ENCODE results near the gene KCNIP1.

KCNIP1 gene

GRCh38 chr5:170562166-170562874, 58.5 kb downstream of the KCNIP1 start:
- DNase-seq (ENCODE audit: low read depth in 2 of 2, low spot score in 1 of 2) = no peak

- DNase-seq (ENCODE audit: low read depth in 2 of 2, low spot score in 1 of 2) = no peak
Observed at GRCh38 chr5:170562875-170563228, 59.0 kb downstream of the KCNIP1 start.

- DNase-seq (ENCODE audit: low read depth in 2 of 2, low spot score in 1 of 2) = no peak
Observed at GRCh38 chr5:170563824-170564567, 60.2 kb downstream of the KCNIP1 start.

- no peak for DNase-seq (ENCODE audit: low read depth in 2 of 2, low spot score in 1 of 2)
Observed at GRCh38 chr5:170565072-170565471, 61.3 kb downstream of the KCNIP1 start.

- no peak for DNase-seq (ENCODE audit: low read depth in 2 of 2, low spot score in 1 of 2)
Observed at GRCh38 chr5:170569101-170569500, 65.3 kb downstream of the KCNIP1 start.

- no peak for DNase-seq (ENCODE audit: low read depth in 2 of 2, low spot score in 1 of 2)
Observed at GRCh38 chr5:170570476-170570875, 66.7 kb downstream of the KCNIP1 start.

GRCh38 chr5:170571281-170571731, 67.5 kb downstream of the KCNIP1 start:
- no peak for DNase-seq (ENCODE audit: low read depth in 2 of 2, low spot score in 1 of 2)

GRCh38 chr5:170571875-170572852, 68.3 kb downstream of the KCNIP1 start:
- no peak for DNase-seq (ENCODE audit: low read depth in 2 of 2, low spot score in 1 of 2)

- no peak for DNase-seq (ENCODE audit: low read depth in 2 of 2, low spot score in 1 of 2)
Observed at GRCh38 chr5:170573114-170573513, 69.3 kb downstream of the KCNIP1 start.

GRCh38 chr5:170573660-170574059, 69.8 kb downstream of the KCNIP1 start:
- DNase-seq (ENCODE audit: low read depth in 2 of 2, low spot score in 1 of 2) = no peak

- no peak for DNase-seq (ENCODE audit: low read depth in 2 of 2, low spot score in 1 of 2)
Observed at GRCh38 chr5:170576602-170577535, 73.0 kb downstream of the KCNIP1 start.

- DNase-seq (ENCODE audit: low read depth in 2 of 2, low spot score in 1 of 2) = no peak
Observed at GRCh38 chr5:170579601-170580000, 75.8 kb downstream of the KCNIP1 start.

GRCh38 chr5:170581211-170581610, 77.4 kb downstream of the KCNIP1 start:
- no peak for DNase-seq (ENCODE audit: low read depth in 2 of 2, low spot score in 1 of 2)

- no peak for DNase-seq (ENCODE audit: low read depth in 2 of 2, low spot score in 1 of 2)
Observed at GRCh38 chr5:170582644-170583330, 79.0 kb downstream of the KCNIP1 start.

GRCh38 chr5:170584003-170584402, 80.2 kb downstream of the KCNIP1 start:
- no peak for DNase-seq (ENCODE audit: low read depth in 2 of 2, low spot score in 1 of 2)

GRCh38 chr5:170584450-170585058, 80.7 kb downstream of the KCNIP1 start:
- DNase-seq (ENCODE audit: low read depth in 2 of 2, low spot score in 1 of 2) = no peak

- DNase-seq (ENCODE audit: low read depth in 2 of 2, low spot score in 1 of 2) = no peak
Observed at GRCh38 chr5:170585273-170585948, 81.6 kb downstream of the KCNIP1 start.

- no peak for DNase-seq (ENCODE audit: low read depth in 2 of 2, low spot score in 1 of 2)
Observed at GRCh38 chr5:170587808-170588207, 84.0 kb downstream of the KCNIP1 start.

- DNase-seq (ENCODE audit: low read depth in 2 of 2, low spot score in 1 of 2) = no peak
Observed at GRCh38 chr5:170589643-170590042, 85.8 kb downstream of the KCNIP1 start.
